Left lung (tissue), 10 donors: ENCODE measurements around the gene IPP. TPM values are rescaled to one million over a fixed set of nuclear protein-coding genes. Genes with fewer than 3 reads are reported as not detected.
A peak's percentile ranks its signal among the peaks of the same experiment; 100 is the strongest.

ENCODE experiments used
- ATAC-seq: fragments of 200-7000 bp; cut with Tn5 transposase; one replicate; pipeline ENCODE4 v1.9.1; 2020; ENCODE audit warnings: moderate library complexity
- DNase-seq, 4 donors: peaks; one replicate each; pipeline ENCODE4 v3.0.0-alpha.2; 2013 to 2020
- H3K27ac ChIP-seq, 2 donors: fragments of 200-600 bp; sonication (generic) in 1 of 2; one replicate each; pipeline versions ENCODE4 v1.5.0 to v1.8.0; 2020 to 2021
- H3K27me3 ChIP-seq, 2 donors: fragments of 200-600 bp; sonication (generic) in 1 of 2; one replicate each; pipeline versions ENCODE4 v1.5.0 to v1.8.0; 2020 to 2021
- H3K36me3 ChIP-seq, 2 donors: fragments of 200-600 bp; sonication (generic) in 1 of 2; one replicate each; pipeline versions ENCODE4 v1.5.0 to v1.8.0; 2020 to 2021
- H3K4me1 ChIP-seq, 2 donors: fragments of 200-600 bp; one replicate each; pipeline ENCODE4 v1.8.0; 2021
- H3K4me3 ChIP-seq, 2 donors: fragments of 200-600 bp; sonication (generic) in 1 of 2; one replicate each; pipeline versions ENCODE4 v1.5.0 to v1.8.0; 2020 to 2021; ENCODE audit warnings: mild to moderate bottlenecking in 1 of 2
- H3K9me3 ChIP-seq, 2 donors: fragments of 200-600 bp; sonication (generic) in 1 of 2; one replicate each; pipeline versions ENCODE4 v1.5.0 to v1.8.0; 2020 to 2021
- CTCF ChIP-seq, 2 donors: fragments of 200-600 bp; sonication (generic) in 1 of 2; IDR thresholded peaks; one replicate each; pipeline versions ENCODE4 v1.5.0 to v1.8.0; 2021; ENCODE audit warnings: antibody characterized with exemption in 2 of 2
- intact Hi-C, 2 donors: fragments of 100-400 bp; cut with DNase I; formaldehyde crosslinking; loops; one replicate each; pipeline versions ENCODE4 v1.11.2 to v1.14.2; 2022
- polyA plus RNA-seq, 6 donors: library from polyadenylated mRNA; unstranded; fragments of 120-200 nt; gene quantifications; one replicate each; pipeline ENCODE4 v1.2.1, GENCODE V29; 2013; ENCODE audit not compliant: insufficient read length in 6 of 6
- total RNA-seq, 2 donors: library from RNA; stranded (reverse); fragmentation: NEBNext Ultra II Directional; extraction: Animal tissue kit (Norgen Biotek cat#: 25700); gene quantifications; one replicate each; pipeline ENCODE4 v1.2.1, GENCODE V29; 2021
- donor health status: DM: no; HTN: yes; CAD: no.
- donor health status: DM: no; HTN: no; CAD: no.

IPP gene
- total and polyA plus RNA-seq, 8 donors: 13.0 to 23.4 (median 22.4) TPM

GRCh38 chr1:45772971-45773370 is 22.5 kb upstream of the IPP start:
- ATAC-seq: no peak
- intact Hi-C loops: no loop called here
- Histone ChIP-seq H3K27ac (no peak overlapping the region), H3K4me1 (no peaks in the 10 kb centered on the region), H3K36me3 (no peaks in the 10 kb centered on the region), H3K9me3 (no peaks in the 10 kb centered on the region), H3K4me3 (no peak overlapping the region), H3K27me3 (no peaks in the 10 kb centered on the region)
- TF ChIP-seq CTCF (IDR thresholded peaks at IDR 0.05): no peak
- no peak for DNase-seq

GRCh38 chr1:45769261-45769932 is 18.9 kb upstream of the IPP start:
- no peaks in the 10 kb centered on the region for H3K9me3 ChIP-seq
- H3K27me3 ChIP-seq: no peaks in the 10 kb centered on the region
- H3K4me1 ChIP-seq: no peaks in the 10 kb centered on the region
- H3K36me3 ChIP-seq: no peaks in the 10 kb centered on the region
- no peak for DNase-seq
- no peak overlapping the region for H3K4me3 ChIP-seq
- no peak for TF ChIP-seq CTCF (IDR thresholded peaks at IDR 0.05)
- intact Hi-C loops: no loop called here
- no peak overlapping the region for H3K27ac ChIP-seq
- ATAC-seq: peak; percentile 22

GRCh38 chr1:45767035-45767434 is 16.6 kb upstream of the IPP start:
- Histone ChIP-seq H3K4me1 (peaks cover 0 to 7% of the 10 kb centered on the region in 2 donors), H3K9me3 (no peaks in the 10 kb centered on the region), H3K27ac (no peak overlapping the region), H3K4me3 (no peak overlapping the region), H3K27me3 (no peaks in the 10 kb centered on the region), H3K36me3 (no peaks in the 10 kb centered on the region)
- ATAC-seq: no peak
- TF ChIP-seq CTCF (IDR thresholded peaks at IDR 0.05): no peak
- intact Hi-C loops: no loop called here
- no peak for DNase-seq

- TF ChIP-seq CTCF (IDR thresholded peaks at IDR 0.05): no peak
- no peaks in the 10 kb centered on the region for H3K27me3 ChIP-seq
- no peak for ATAC-seq
- peaks cover 0 to 7% of the 10 kb centered on the region in 2 donors for H3K4me1 ChIP-seq
- no peak overlapping the region for H3K4me3 ChIP-seq
- no peaks in the 10 kb centered on the region for H3K36me3 ChIP-seq
- DNase-seq: no peak
- H3K27ac ChIP-seq: no peak overlapping the region
- intact Hi-C loops: no loop called here
- no peaks in the 10 kb centered on the region for H3K9me3 ChIP-seq
Measured at GRCh38 chr1:45765999-45766792, 15.7 kb upstream of the IPP start.

GRCh38 chr1:45762291-45762690 is 11.8 kb upstream of the IPP start:
- intact Hi-C loops: no loop called here
- TF ChIP-seq CTCF (IDR thresholded peaks at IDR 0.05): no peak

More at GRCh38 chr1:45762291-45762690, 11.8 kb upstream of the IPP start:
- no peaks in the 10 kb centered on the region for H3K27me3 ChIP-seq
- no peaks in the 10 kb centered on the region for H3K9me3 ChIP-seq
- H3K27ac ChIP-seq: peak overlapping the region in 1 of 2 donors; percentile 29
- H3K36me3 ChIP-seq: no peaks in the 10 kb centered on the region
- peaks cover 0 to 7% of the 10 kb centered on the region in 2 donors for H3K4me1 ChIP-seq
- DNase-seq (no peak), ATAC-seq (no peak)
- H3K4me3 ChIP-seq: no peak overlapping the region
